ENCODE data around the gene FAXDC2.

Gene FAXDC2

GRCh38 chr5:154773326-154773725 is 77.1 kb downstream of the FAXDC2 start:
- no peak for DNase-seq (ENCODE audit: insufficient read length, low spot score)
- no peak for FAIRE-seq
- no peak for TF ChIP-seq CTCF (IDR thresholded peaks at IDR 0.05; ENCODE audit: insufficient read depth, missing control alignments)

GRCh38 chr5:154771383-154771901 is 79.0 kb downstream of the FAXDC2 start:
- DNase-seq (ENCODE audit: insufficient read length, low spot score) (no peak), FAIRE-seq (no peak)
- peak; percentile 9 for TF ChIP-seq CTCF (IDR thresholded peaks at IDR 0.05; ENCODE audit: insufficient read depth, missing control alignments)

- no peak for FAIRE-seq
- no peak for TF ChIP-seq CTCF (IDR thresholded peaks at IDR 0.05; ENCODE audit: insufficient read depth, missing control alignments)
- no peak for DNase-seq (ENCODE audit: insufficient read length, low spot score)
Observed at GRCh38 chr5:154770111-154770510, 80.3 kb downstream of the FAXDC2 start.

All from D721Med (cell line).